CD14-positive monocyte (primary cell): ENCODE measurements around the gene FAM240A. TPM values are rescaled to one million over a fixed set of nuclear protein-coding genes. Genes with fewer than 3 reads are reported as not detected.

Source experiments
- DNase-seq, 3 donors: peaks; one replicate each; pipeline ENCODE4 v3.0.0-alpha.2; 2011 to 2022
- H2AFZ ChIP-seq: 2 replicates; pipeline ENCODE4 v1.6.0; 2012; ENCODE audit warnings: mild to moderate bottlenecking, low read depth, low read length, inconsistent platforms; ENCODE audit not compliant: insufficient read depth, poor library complexity, severe bottlenecking
- H3K27ac ChIP-seq, 2 donors: 1 replicate in 1 of 2; 2 replicates in 1 of 2; pipeline ENCODE4 v1.5.1; 2012 to 2013; ENCODE audit warnings: low read length in 2 of 2, control low read depth in 1 of 2, inconsistent platforms in 1 of 2, low read depth in 1 of 2, mild to moderate bottlenecking in 1 of 2
- H3K27me3 ChIP-seq, 2 donors: one replicate each; pipeline versions ENCODE4 v1.6.0 to v1.6.1; 2011 to 2013; ENCODE audit warnings: low read length in 2 of 2; ENCODE audit not compliant: control insufficient read depth in 2 of 2, insufficient read depth in 2 of 2
- H3K36me3 ChIP-seq, 2 donors: replicated peaks in 1 of 2; 1 replicate in 1 of 2; 2 replicates in 1 of 2; pipeline versions ENCODE4 v1.5.1 to v1.6.1; 2012 to 2013; ENCODE audit warnings: low read length in 2 of 2, control low read depth in 1 of 2, inconsistent platforms in 1 of 2, mild to moderate bottlenecking in 1 of 2; ENCODE audit not compliant: insufficient read depth in 2 of 2, control insufficient read depth in 1 of 2
- H3K4me1 ChIP-seq, 2 donors: 1 replicate in 1 of 2; 2 replicates in 1 of 2; pipeline versions ENCODE4 v1.5.1 to v1.6.1; 2012 to 2013; ENCODE audit warnings: low read length in 2 of 2, control low read depth in 1 of 2, inconsistent platforms in 1 of 2, mild to moderate bottlenecking in 1 of 2, moderate library complexity in 1 of 2; ENCODE audit not compliant: insufficient read depth in 2 of 2, control insufficient read depth in 1 of 2
- H3K4me2 ChIP-seq: replicated peaks from 2 replicates; pipeline ENCODE3; 2012; ENCODE audit warnings: low read length, moderate library complexity, mild to moderate bottlenecking; ENCODE audit not compliant: poor library complexity, severe bottlenecking; ENCODE audit errors: extremely low read depth
- H3K4me3 ChIP-seq, 3 experiments: fragments of 200-600 bp in 1 of 3; sonication (generic) in 1 of 3; replicated peaks in 1 of 3; 1 replicate in 2 of 3; 2 replicates in 1 of 3; pipeline ENCODE4 v1.5.1; 2011 to 2013; ENCODE audit warnings: low read length in 3 of 3, mild to moderate bottlenecking in 3 of 3, control low read depth in 2 of 3, low read depth in 2 of 3, inconsistent platforms in 1 of 3, moderate library complexity in 1 of 3
- H3K79me2 ChIP-seq: 2 replicates; pipeline ENCODE4 v1.6.0; 2012; ENCODE audit warnings: mild to moderate bottlenecking, control low read depth, inconsistent platforms, low read length, moderate library complexity; ENCODE audit not compliant: insufficient read depth
- H3K9ac ChIP-seq: 2 replicates; pipeline ENCODE4 v1.6.0; 2017; ENCODE audit warnings: low read length, mild to moderate bottlenecking; ENCODE audit not compliant: insufficient read depth, poor library complexity, severe bottlenecking
- H3K9me3 ChIP-seq, 2 donors: replicated peaks in 1 of 2; 1 replicate in 1 of 2; 2 replicates in 1 of 2; pipeline versions ENCODE4 v1.5.1 to v1.6.1; 2012 to 2013; ENCODE audit warnings: low read length in 2 of 2, control low read depth in 1 of 2; ENCODE audit not compliant: control insufficient read depth in 1 of 2, insufficient read depth in 1 of 2
- H4K20me1 ChIP-seq: 2 replicates; pipeline ENCODE4 v1.6.0; 2012; ENCODE audit warnings: mild to moderate bottlenecking, low read length, control low read depth, moderate library complexity; ENCODE audit not compliant: insufficient read depth
- H3K27ac Mint-ChIP-seq, 7 donors: one replicate each; pipeline ENCODE4 v1.8.0; 2020; ENCODE audit warnings: mild to moderate bottlenecking in 7 of 7, mixed read lengths in 7 of 7, moderate library complexity in 6 of 7, inconsistent platforms in 2 of 7
- H3K27me3 Mint-ChIP-seq, 3 donors: one replicate each; pipeline ENCODE4 v1.8.0; 2021 to 2022; ENCODE audit warnings: low read depth in 3 of 3, mild to moderate bottlenecking in 3 of 3, mixed read lengths in 3 of 3, moderate library complexity in 3 of 3, inconsistent platforms in 1 of 3
- H3K36me3 Mint-ChIP-seq, 2 donors: one replicate each; pipeline ENCODE4 v1.8.0; 2020; ENCODE audit warnings: mixed read lengths in 2 of 2, inconsistent platforms in 1 of 2, mild to moderate bottlenecking in 1 of 2
- H3K4me1 Mint-ChIP-seq: one replicate; pipeline ENCODE4 v1.8.0; 2020; ENCODE audit warnings: mild to moderate bottlenecking, mixed read lengths
- H3K4me3 Mint-ChIP-seq, 2 donors: one replicate each; pipeline ENCODE4 v1.8.0; 2020; ENCODE audit warnings: mild to moderate bottlenecking in 2 of 2, mixed read lengths in 2 of 2, moderate library complexity in 1 of 2
- H3K9me3 Mint-ChIP-seq, 7 donors: one replicate each; pipeline ENCODE4 v1.8.0; 2020 to 2022; ENCODE audit warnings: mixed read lengths in 7 of 7, mild to moderate bottlenecking in 6 of 7, moderate library complexity in 6 of 7, inconsistent platforms in 2 of 7
- CTCF ChIP-seq: fragments of 200-600 bp; IDR thresholded peaks from one replicate; pipeline ENCODE4 v1.8.0; 2022; ENCODE audit warnings: antibody characterized with exemption, mild to moderate bottlenecking
- WGBS: methylation state at CpG from one replicate; pipeline ENCODE4 v1.1.5; 2013; ENCODE audit warnings: missing lambda C conversion rate; ENCODE audit not compliant: insufficient coverage; 5-methylcytosine and 5-hydroxymethylcytosine counted together
- intact Hi-C, 2 donors: fragments of 100-400 bp; cut with micrococcal nuclease; formaldehyde crosslinking; loops; one replicate each; pipeline versions ENCODE4 v1.15.0 to v1.15.1; 2023
- polyA plus RNA-seq, 3 donors: library from polyadenylated mRNA; depleted of rRNA in 1 of 3; unstranded in 2 of 3; stranded (reverse) in 1 of 3; fragments of 300-500 nt in 2 of 3; fragments of >200 nt in 1 of 3; fragmentation: Illumina TruSeq in 2 of 3; gene quantifications; 1 replicate in 2 of 3; 2 replicates in 1 of 3; pipeline ENCODE4 v1.2.3, GENCODE V29; 2012 to 2021

The FAM240A gene
- polyA plus RNA-seq, 3 donors: not detected

DNA sequence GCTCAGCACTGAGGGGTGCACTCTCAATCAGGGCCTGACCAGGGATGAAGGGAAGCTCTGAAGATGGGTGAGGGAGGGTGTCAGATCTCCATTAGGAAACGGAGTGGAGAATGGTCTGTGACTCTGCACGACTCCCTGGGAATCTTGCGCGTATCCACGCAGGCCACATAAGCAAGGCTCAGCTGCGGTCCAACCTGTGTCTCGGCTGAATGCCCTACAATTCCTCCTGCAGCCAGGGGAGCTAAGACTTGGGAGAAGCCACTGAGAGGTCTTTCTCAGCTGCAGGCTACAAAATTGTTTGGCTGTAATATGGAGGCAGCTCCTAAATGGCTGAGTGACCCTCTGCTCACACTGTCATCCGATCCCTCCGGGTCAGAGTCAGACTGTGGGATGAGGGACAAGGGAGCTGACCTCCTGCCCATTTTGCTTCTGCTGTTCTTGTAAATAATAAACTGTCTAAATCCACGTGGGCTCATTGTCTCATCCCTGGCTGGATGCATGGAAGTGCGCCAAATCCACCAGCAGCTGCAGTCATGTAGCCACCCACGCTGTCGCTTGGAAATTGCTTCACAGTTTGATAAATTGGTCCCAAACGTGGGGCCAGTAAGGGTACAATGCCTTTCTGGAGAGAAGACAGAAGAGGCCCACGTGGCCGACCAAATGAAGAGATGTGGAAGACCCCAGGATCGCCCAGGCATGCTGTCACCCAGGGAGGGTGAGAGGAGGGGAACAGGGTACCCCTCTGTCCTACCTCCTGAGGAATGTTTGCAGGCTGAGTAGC lies 50.6 kb downstream of the FAM240A start:
- no peak overlapping the region for H3K27ac Mint-ChIP-seq
- H3K27ac ChIP-seq: no peak overlapping the region
- no peaks in the 10 kb centered on the region for H3K36me3 Mint-ChIP-seq
- no peaks in the 10 kb centered on the region for H3K9me3 ChIP-seq
- H3K27me3 ChIP-seq: no peaks in the 10 kb centered on the region
- no peak overlapping the region for H2AFZ ChIP-seq
- H3K9ac ChIP-seq: no peak overlapping the region
- no peaks in the 10 kb centered on the region for H3K9me3 Mint-ChIP-seq
- no peak overlapping the region for H3K4me3 ChIP-seq
- no peaks in the 10 kb centered on the region for H3K4me1 Mint-ChIP-seq
- no peak overlapping the region for H3K4me2 ChIP-seq
- DNase-seq: no peak
- no peak for TF ChIP-seq CTCF
- no peak overlapping the region for H3K4me3 Mint-ChIP-seq
- H3K27me3 Mint-ChIP-seq: peaks cover 6 to 9% (median 6%) of the 10 kb centered on the region in 3 donors
- no peaks in the 10 kb centered on the region for H4K20me1 ChIP-seq
- intact Hi-C loops: no loop called here
- no peaks in the 10 kb centered on the region for H3K4me1 ChIP-seq
- no peaks in the 10 kb centered on the region for H3K36me3 ChIP-seq
- 87% methylated on average over 17 of the region's 17 CpGs for WGBS
- H3K79me2 ChIP-seq: no peaks in the 10 kb centered on the region

DNA sequence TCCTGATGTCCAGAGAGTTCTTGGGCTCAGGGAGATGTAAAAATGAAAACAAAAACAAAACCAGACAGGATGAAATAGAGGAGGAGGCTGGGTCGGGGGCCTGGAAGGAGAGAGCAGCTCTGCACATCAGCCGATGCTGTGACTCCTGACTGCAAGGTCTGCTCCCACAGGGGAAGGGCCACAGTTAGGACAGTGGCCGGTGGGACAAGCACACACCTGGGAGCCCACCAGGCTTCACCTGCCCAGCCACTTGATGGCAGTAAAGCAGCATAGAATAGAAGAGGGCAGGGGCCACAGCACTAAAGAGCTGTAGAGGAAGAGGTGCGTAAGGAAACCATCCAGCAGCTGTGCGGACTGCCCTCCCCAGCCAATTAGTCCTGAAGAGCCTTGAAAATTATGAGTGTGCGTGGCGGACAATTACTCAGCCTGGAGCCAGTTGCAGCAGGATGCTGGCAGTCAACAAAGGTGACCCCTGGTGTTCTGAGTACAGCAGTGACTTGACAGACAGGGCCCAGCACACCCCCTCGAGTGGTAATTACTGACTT lies 51.3 kb downstream of the FAM240A start:
- H3K4me1 ChIP-seq: no peaks in the 10 kb centered on the region
- Mint-ChIP-seq H3K36me3 (no peaks in the 10 kb centered on the region), H3K9me3 (no peaks in the 10 kb centered on the region), H3K27me3 (peaks cover 6 to 9% (median 6%) of the 10 kb centered on the region in 3 donors), H3K4me3 (no peak overlapping the region), H3K4me1 (no peaks in the 10 kb centered on the region), H3K27ac (no peak overlapping the region)
- no peak for DNase-seq
- H3K9ac ChIP-seq: no peak overlapping the region
- 58% methylated on average over 7 of the region's 8 CpGs for WGBS
- intact Hi-C loops: no loop called here
- no peaks in the 10 kb centered on the region for H3K27me3 ChIP-seq
- no peak overlapping the region for H2AFZ ChIP-seq
- no peaks in the 10 kb centered on the region for H4K20me1 ChIP-seq
- H3K79me2 ChIP-seq: no peaks in the 10 kb centered on the region
- H3K27ac ChIP-seq: no peak overlapping the region
- no peak for TF ChIP-seq CTCF
- no peak overlapping the region for H3K4me3 ChIP-seq
- no peaks in the 10 kb centered on the region for H3K36me3 ChIP-seq
- H3K9me3 ChIP-seq: no peaks in the 10 kb centered on the region
- no peak overlapping the region for H3K4me2 ChIP-seq
